IMR-90 (cell line): ENCODE measurements around the gene COL25A1. TPM values are rescaled to one million over a fixed set of nuclear protein-coding genes. Genes with fewer than 3 reads are reported as not detected.

Experiments used
- ATAC-seq: fragments of 200-7000 bp; cut with Tn5 transposase; 2 replicates; pipeline ENCODE4 v1.9.1; 2020; ENCODE audit warnings: low read depth, mild to moderate bottlenecking, moderate library complexity
- BruUV-seq: library from RNA; stranded (reverse); fragments of 400-500 nt; replicated peaks from 2 replicates; lab custom pipeline; 2021; lab: Mats Ljungman, UMichigan
- CTCF ChIA-PET: fragments of 300-600 bp; formaldehyde crosslinking; extraction: SDS; loops from one replicate; lab custom pipeline; 2021; ENCODE audit warnings: antibody characterized with exemption; lab: Yijun Ruan, JAX
- POLR2A ChIA-PET: fragments of 300-600 bp; sonication (Branson Sonifier 250); formaldehyde crosslinking; loops from one replicate; lab custom pipeline; 2022; ENCODE audit warnings: antibody characterized with exemption; ENCODE audit not compliant: unreplicated experiment; lab: Charles Lee
- DNase-seq: peaks from one replicate; pipeline ENCODE4 v3.0.0; 2013
- H2AFZ ChIP-seq: replicated peaks from 2 replicates; pipeline ENCODE3; 2013; ENCODE audit warnings: low read length, mild to moderate bottlenecking; ENCODE audit not compliant: poor library complexity
- H2AK5ac ChIP-seq: 2 replicates; pipeline ENCODE4 v1.6.1; 2013; ENCODE audit warnings: low read depth, low read length, inconsistent platforms
- H2AK9ac ChIP-seq: replicated peaks from 2 replicates; pipeline ENCODE3; 2013; ENCODE audit warnings: mild to moderate bottlenecking, low read depth, low read length, moderate library complexity; ENCODE audit not compliant: poor library complexity
- H2BK120ac ChIP-seq: 2 replicates; pipeline ENCODE4 v1.6.1; 2013; ENCODE audit warnings: low read depth, low read length, inconsistent platforms
- H2BK15ac ChIP-seq: 3 replicates; pipeline ENCODE4 v1.6.1; 2013; ENCODE audit warnings: low read depth, low read length, inconsistent platforms
- H2BK20ac ChIP-seq: 2 replicates; pipeline ENCODE4 v1.6.1; 2013; ENCODE audit warnings: low read depth, mild to moderate bottlenecking, inconsistent platforms, low read length, moderate library complexity
- H2BK5ac ChIP-seq: 2 replicates; pipeline ENCODE4 v1.6.1; 2013; ENCODE audit warnings: mild to moderate bottlenecking, low read depth, low read length, inconsistent platforms; ENCODE audit not compliant: poor library complexity, severe bottlenecking
- H3K14ac ChIP-seq: replicated peaks from 2 replicates; pipeline ENCODE4 v1.6.1; 2013; ENCODE audit warnings: low read depth, low read length, inconsistent platforms
- H3K18ac ChIP-seq: 2 replicates; pipeline ENCODE4 v1.6.1; 2013; ENCODE audit warnings: low read depth, low read length, control low read depth
- H3K23ac ChIP-seq: 2 replicates; pipeline ENCODE4 v1.6.1; 2013; ENCODE audit warnings: low read depth, low read length, inconsistent platforms
- H3K27ac ChIP-seq: 2 replicates; pipeline ENCODE4 v1.5.1; 2013; ENCODE audit warnings: mild to moderate bottlenecking, control low read depth, low read length; ENCODE audit not compliant: insufficient read depth
- H3K27me3 ChIP-seq: 2 replicates; pipeline ENCODE4 v1.6.1; 2013; ENCODE audit warnings: low read length; ENCODE audit not compliant: control insufficient read depth, insufficient read depth
- H3K36me3 ChIP-seq: 2 replicates; pipeline ENCODE4 v1.6.1; 2013; ENCODE audit warnings: low read length, mixed read lengths; ENCODE audit not compliant: control insufficient read depth, insufficient read depth
- H3K4ac ChIP-seq: 2 replicates; pipeline ENCODE4 v1.6.1; 2013; ENCODE audit warnings: low read depth, low read length, inconsistent platforms
- H3K4me1 ChIP-seq: 2 replicates; pipeline ENCODE4 v1.6.1; 2013; ENCODE audit warnings: low read length, mixed read lengths; ENCODE audit not compliant: control insufficient read depth, insufficient read depth
- H3K4me2 ChIP-seq: 2 replicates; pipeline ENCODE4 v1.6.1; 2013; ENCODE audit warnings: low read depth, mild to moderate bottlenecking, control low read depth, low read length, moderate library complexity
- H3K4me3 ChIP-seq: 2 replicates; pipeline ENCODE4 v1.5.1; 2013; ENCODE audit warnings: low read depth, mild to moderate bottlenecking, control low read depth, low read length, moderate library complexity; ENCODE audit not compliant: insufficient read depth
- H3K56ac ChIP-seq: 2 replicates; pipeline ENCODE4 v1.6.1; 2013; ENCODE audit warnings: low read length, inconsistent platforms; ENCODE audit not compliant: insufficient read depth; ENCODE audit errors: extremely low read depth
- H3K79me1 ChIP-seq, 2 experiments: 2 replicates each; pipeline ENCODE4 v1.6.1; 2013; ENCODE audit warnings: low read length in 2 of 2, inconsistent platforms in 1 of 2, low read depth in 1 of 2
- H3K9ac ChIP-seq: 2 replicates; pipeline ENCODE4 v1.6.1; 2013; ENCODE audit warnings: low read depth, low read length, control low read depth
- H3K9me1 ChIP-seq: 2 replicates; pipeline ENCODE4 v1.6.1; 2013; ENCODE audit warnings: low read length, inconsistent platforms; ENCODE audit not compliant: insufficient read depth
- H3K9me3 ChIP-seq: 2 replicates; pipeline ENCODE4 v1.6.1; 2013; ENCODE audit warnings: low read length; ENCODE audit not compliant: control insufficient read depth, insufficient read depth
- H4K20me1 ChIP-seq: 2 replicates; pipeline ENCODE4 v1.6.1; 2013; ENCODE audit warnings: low read length, inconsistent platforms; ENCODE audit not compliant: insufficient read depth
- H4K5ac ChIP-seq: 2 replicates; pipeline ENCODE4 v1.6.1; 2013; ENCODE audit warnings: mild to moderate bottlenecking, low read depth, low read length, control low read depth
- H4K8ac ChIP-seq, 2 experiments: 2 replicates each; pipeline ENCODE4 v1.6.1; 2013; ENCODE audit warnings: low read depth in 2 of 2, low read length in 2 of 2, control low read depth in 1 of 2, inconsistent platforms in 1 of 2
- H4K91ac ChIP-seq: 2 replicates; pipeline ENCODE4 v1.6.1; 2013; ENCODE audit warnings: low read depth, low read length, inconsistent platforms; ENCODE audit not compliant: insufficient read depth
- BHLHE40 ChIP-seq: fragments of 150-350 bp; IDR thresholded peaks from 2 replicates; pipeline ENCODE4 v1.6.1; 2016; ENCODE audit warnings: mild to moderate bottlenecking, low read depth, low read length
- CEBPB ChIP-seq: IDR thresholded peaks from 2 replicates; pipeline ENCODE4 v1.6.1; 2012; ENCODE audit warnings: low read depth, low read length, improper control_type of control experiment
- FOS ChIP-seq: fragments of 150-350 bp; IDR thresholded peaks from 2 replicates; pipeline ENCODE4 v1.6.1; 2016; ENCODE audit warnings: low read depth, low read length
- MAFK ChIP-seq: IDR thresholded peaks from 2 replicates; pipeline ENCODE4 v1.6.1; 2012; ENCODE audit warnings: low read depth, low read length, improper control_type of control experiment
- MAZ ChIP-seq: IDR thresholded peaks from 2 replicates; pipeline ENCODE4 v1.6.1; 2012; ENCODE audit warnings: low read depth, mild to moderate bottlenecking, low read length, improper control_type of control experiment, moderate library complexity, borderline replicate concordance
- NFE2L2 ChIP-seq: fragments of 150-350 bp; IDR thresholded peaks from 2 replicates; pipeline ENCODE4 v1.6.1; 2016; ENCODE audit warnings: low read depth, mild to moderate bottlenecking, low read length
- POLR2A ChIP-seq: IDR thresholded peaks from 2 replicates; pipeline ENCODE4 v1.6.1; 2012; ENCODE audit warnings: mild to moderate bottlenecking, low read depth, low read length
- RFX5 ChIP-seq: IDR thresholded peaks from 2 replicates; pipeline ENCODE4 v1.8.0; 2012; ENCODE audit warnings: low read depth, mild to moderate bottlenecking, low read length, moderate library complexity
- SMC3 ChIP-seq: fragments of 150-350 bp; IDR thresholded peaks from 2 replicates; pipeline ENCODE4 v1.6.1; 2016; ENCODE audit warnings: low read depth, mild to moderate bottlenecking, antibody characterized with exemption, low read length, moderate library complexity
- WGBS, 2 experiments: methylation state at CpG; one replicate each; pipeline versions ENCODE4 v1.1.5 to v1.1.7; 2013; ENCODE audit warnings: missing lambda C conversion rate in 2 of 2; ENCODE audit not compliant: insufficient read length in 1 of 2; ENCODE audit errors: extremely low coverage in 2 of 2; 5-methylcytosine and 5-hydroxymethylcytosine counted together
- dilution Hi-C: fragments of 300-500 bp; cut with HindIII; formaldehyde crosslinking; loops from one replicate; pipeline ENCODE4 v1.14.3; 2018; ENCODE audit warnings: low sequenced_read_pairs; ENCODE audit not compliant: unreplicated experiment
- in situ Hi-C: fragments of 300-500 bp; cut with MboI; formaldehyde crosslinking; loops from 3 replicates; pipeline ENCODE4 v1.14.3; 2019; ENCODE audit warnings: low sequenced_read_pairs, inconsistent platforms, mixed read lengths
- intact Hi-C: fragments of 100-400 bp; cut with micrococcal nuclease; formaldehyde crosslinking; loops from 2 replicates; pipeline ENCODE4 v1.10.0; 2022
- polyA plus RNA-seq, 3 experiments: library from polyadenylated mRNA; depleted of rRNA; stranded (reverse); fragments of >200 nt; gene quantifications; 2 replicates each; pipeline ENCODE4 v1.2.3, GENCODE V29; 2012; ENCODE audit warnings: low replicate concordance in 1 of 3
- total RNA-seq: library from RNA; depleted of rRNA; stranded (reverse); fragments of >200 nt; gene quantifications from 2 replicates; pipeline ENCODE4 v1.2.3, GENCODE V29; 2012
- TF ChIP-seq, protein P1 (sequence below): conservative IDR thresholded peaks from 2 replicates; pipeline ENCODE4 v1.5.1; 2012; ENCODE audit warnings: mild to moderate bottlenecking, low read depth, low read length, improper control_type of control experiment
- TF ChIP-seq, protein P2 (sequence below): fragments of 150-350 bp; IDR thresholded peaks from 2 replicates; pipeline ENCODE4 v1.6.1; 2017; ENCODE audit warnings: mild to moderate bottlenecking, antibody characterized with exemption, low read length, low read depth

Gene COL25A1
- total and polyA plus RNA-seq, 2 of the 4 experiments (the other 2 are of a cell fraction): under 0.01 to 0.05 TPM

DNA sequence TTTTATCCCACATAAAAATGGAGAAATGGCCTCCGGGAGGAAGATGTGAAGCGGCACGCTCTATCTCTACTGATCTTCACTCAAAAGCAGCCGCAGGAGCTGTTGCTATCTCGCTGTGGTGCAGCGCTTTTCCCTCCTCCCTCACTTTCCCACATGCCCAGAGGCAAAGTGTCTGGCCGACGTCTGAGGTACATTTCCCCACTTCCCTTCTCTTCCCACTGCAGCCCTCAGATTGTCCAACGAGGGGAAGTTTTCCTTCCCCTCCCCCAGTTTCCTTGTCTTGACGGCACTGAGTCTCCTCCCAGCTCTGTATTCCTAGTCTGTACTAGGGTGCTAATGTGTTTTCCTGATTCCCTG is 660 bp upstream of the COL25A1 start (continued):
- TF ChIP-seq, protein P1, sequence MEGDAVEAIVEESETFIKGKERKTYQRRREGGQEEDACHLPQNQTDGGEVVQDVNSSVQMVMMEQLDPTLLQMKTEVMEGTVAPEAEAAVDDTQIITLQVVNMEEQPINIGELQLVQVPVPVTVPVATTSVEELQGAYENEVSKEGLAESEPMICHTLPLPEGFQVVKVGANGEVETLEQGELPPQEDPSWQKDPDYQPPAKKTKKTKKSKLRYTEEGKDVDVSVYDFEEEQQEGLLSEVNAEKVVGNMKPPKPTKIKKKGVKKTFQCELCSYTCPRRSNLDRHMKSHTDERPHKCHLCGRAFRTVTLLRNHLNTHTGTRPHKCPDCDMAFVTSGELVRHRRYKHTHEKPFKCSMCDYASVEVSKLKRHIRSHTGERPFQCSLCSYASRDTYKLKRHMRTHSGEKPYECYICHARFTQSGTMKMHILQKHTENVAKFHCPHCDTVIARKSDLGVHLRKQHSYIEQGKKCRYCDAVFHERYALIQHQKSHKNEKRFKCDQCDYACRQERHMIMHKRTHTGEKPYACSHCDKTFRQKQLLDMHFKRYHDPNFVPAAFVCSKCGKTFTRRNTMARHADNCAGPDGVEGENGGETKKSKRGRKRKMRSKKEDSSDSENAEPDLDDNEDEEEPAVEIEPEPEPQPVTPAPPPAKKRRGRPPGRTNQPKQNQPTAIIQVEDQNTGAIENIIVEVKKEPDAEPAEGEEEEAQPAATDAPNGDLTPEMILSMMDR: no peak
- TF ChIP-seq RFX5 (no peak), MAFK (no peak)

DNA sequence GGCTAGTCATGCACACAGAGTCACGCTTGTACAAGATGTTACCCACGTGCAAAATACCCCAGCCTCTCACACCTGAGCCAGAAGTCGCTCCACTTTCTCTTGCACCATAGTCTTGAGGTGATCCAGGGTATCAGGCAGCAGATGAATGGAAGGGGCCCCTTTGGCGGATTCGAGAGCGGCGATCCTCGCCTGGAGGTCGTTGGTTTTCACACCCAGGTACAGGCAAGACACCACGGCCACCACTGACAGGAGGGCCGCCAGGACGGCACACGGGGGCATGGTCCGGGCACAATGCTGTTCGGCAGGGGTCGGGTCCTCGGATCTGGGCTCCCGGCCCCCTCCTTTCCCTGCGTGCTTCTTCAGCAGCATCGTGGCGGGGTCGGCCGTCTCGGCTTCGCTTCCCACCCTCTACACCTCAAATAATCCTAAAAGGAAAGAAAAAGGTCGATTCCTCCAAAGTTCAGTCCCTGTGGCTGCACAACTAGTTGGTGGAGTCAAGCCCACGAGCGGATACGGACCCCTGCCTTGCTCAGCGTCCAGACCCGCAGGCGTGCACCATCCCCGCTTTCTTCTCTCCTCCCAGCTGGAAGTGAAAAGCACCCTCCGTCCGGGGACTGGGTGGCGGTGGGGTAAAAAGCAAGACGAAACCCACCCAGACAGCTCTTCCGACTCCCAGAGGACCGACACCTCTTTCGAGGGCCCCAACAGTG is 652 bp downstream of the COL25A1 start:
- no peak overlapping the region for H3K27ac ChIP-seq
- H3K9me1 ChIP-seq: no peaks in the 10 kb centered on the region
- no peak overlapping the region for H4K5ac ChIP-seq
- no peak overlapping the region; the same call in 1 of the 2 replicates for H3K23ac ChIP-seq
- no peak overlapping the region for H2AK9ac ChIP-seq
- no peak overlapping the region for H4K8ac ChIP-seq
- H2BK20ac ChIP-seq: no peak overlapping the region
- H2BK15ac ChIP-seq: no peak overlapping the region
- in situ Hi-C loops: no loop called here
- H2BK120ac ChIP-seq: no peak overlapping the region
- no peak overlapping the region for H4K91ac ChIP-seq
- BruUV-seq: no TSS peak
- no peak overlapping the region for H2AK5ac ChIP-seq
- ChIA-PET CTCF (no interaction called here), POLR2A (no interaction called here)
- H3K4me3 ChIP-seq: peak overlapping the region; percentile 44; the same call in 1 of the 2 replicates
- no peaks in the 10 kb centered on the region for H3K79me1 ChIP-seq
- H3K27me3 ChIP-seq: peaks cover 36% of the 10 kb centered on the region
- dilution Hi-C loops: no loop called here
- no peak overlapping the region for H2BK5ac ChIP-seq
- H3K9me3 ChIP-seq: peaks cover 5% of the 10 kb centered on the region; the same call in 1 of the 2 replicates
- DNase-seq (no peak), ATAC-seq (peak; percentile 16)
- no peak overlapping the region for H3K9ac ChIP-seq
- peak overlapping the region; percentile 81 for H3K4me2 ChIP-seq
- H2AFZ ChIP-seq: peak overlapping the region; percentile 77
- intact Hi-C loops: no loop called here
- no peak overlapping the region for H3K18ac ChIP-seq
- H3K4ac ChIP-seq: no peak overlapping the region
- H3K56ac ChIP-seq: no peak overlapping the region
- 4% methylated on average over 4 of the region's 40 CpGs; no CpG with 5 or more reads in 1 of the 2 experiments for WGBS, 2 experiments
- no peaks in the 10 kb centered on the region for H4K20me1 ChIP-seq
- H3K14ac ChIP-seq: no peak overlapping the region
- no peaks in the 10 kb centered on the region for H3K36me3 ChIP-seq
- H3K4me1 ChIP-seq: no peaks in the 10 kb centered on the region
- TF ChIP-seq FOS (no peak), BHLHE40 (no peak), POLR2A (no peak), SMC3 (no peak), MAZ (no peak), RFX5 (no peak), CEBPB (no peak), NFE2L2 (no peak)
- TF ChIP-seq, protein P2, sequence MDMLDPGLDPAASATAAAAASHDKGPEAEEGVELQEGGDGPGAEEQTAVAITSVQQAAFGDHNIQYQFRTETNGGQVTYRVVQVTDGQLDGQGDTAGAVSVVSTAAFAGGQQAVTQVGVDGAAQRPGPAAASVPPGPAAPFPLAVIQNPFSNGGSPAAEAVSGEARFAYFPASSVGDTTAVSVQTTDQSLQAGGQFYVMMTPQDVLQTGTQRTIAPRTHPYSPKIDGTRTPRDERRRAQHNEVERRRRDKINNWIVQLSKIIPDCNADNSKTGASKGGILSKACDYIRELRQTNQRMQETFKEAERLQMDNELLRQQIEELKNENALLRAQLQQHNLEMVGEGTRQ: no peak
- TF ChIP-seq, protein P1: no peak
